Femur (tissue), 1 donor: Measurements from ENCODE around the gene RAMP1.
"Not testable (repeated sequence)": the region's sequence is repeated elsewhere in the genome, so short reads cannot be mapped to it uniquely, and the experiment has no call there.

Source experiments
- DNase-seq: peaks from one replicate; pipeline ENCODE4 v3.0.0-alpha.2; 2017

RAMP1 gene

DNA sequence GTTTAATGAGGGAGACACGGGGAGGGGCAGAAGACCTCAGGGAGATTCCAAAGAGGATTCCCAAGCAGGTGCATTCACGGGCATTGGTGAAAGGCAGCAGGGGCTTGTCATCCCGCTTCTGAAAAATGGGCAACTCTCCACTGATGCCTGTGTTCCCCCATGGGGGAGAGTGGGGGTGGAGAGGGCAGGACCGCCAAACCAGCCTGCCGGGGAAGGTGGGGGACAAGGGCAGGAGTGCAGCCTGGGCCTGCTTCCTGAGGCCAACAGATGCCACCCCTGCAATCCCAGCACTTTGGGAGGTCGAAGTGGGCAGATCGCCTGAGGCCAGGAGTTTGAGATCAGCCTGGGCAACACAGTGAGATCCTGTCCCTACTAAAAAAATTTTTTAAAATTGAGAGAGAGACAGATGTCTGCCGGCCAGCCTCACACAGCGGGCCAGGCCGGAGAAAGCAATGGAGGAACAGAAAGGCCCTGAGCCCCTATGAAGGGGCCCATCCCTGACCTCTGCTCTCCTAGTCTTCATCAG lies 62.6 kb downstream of the RAMP1 start:
- no peak for DNase-seq

DNA sequence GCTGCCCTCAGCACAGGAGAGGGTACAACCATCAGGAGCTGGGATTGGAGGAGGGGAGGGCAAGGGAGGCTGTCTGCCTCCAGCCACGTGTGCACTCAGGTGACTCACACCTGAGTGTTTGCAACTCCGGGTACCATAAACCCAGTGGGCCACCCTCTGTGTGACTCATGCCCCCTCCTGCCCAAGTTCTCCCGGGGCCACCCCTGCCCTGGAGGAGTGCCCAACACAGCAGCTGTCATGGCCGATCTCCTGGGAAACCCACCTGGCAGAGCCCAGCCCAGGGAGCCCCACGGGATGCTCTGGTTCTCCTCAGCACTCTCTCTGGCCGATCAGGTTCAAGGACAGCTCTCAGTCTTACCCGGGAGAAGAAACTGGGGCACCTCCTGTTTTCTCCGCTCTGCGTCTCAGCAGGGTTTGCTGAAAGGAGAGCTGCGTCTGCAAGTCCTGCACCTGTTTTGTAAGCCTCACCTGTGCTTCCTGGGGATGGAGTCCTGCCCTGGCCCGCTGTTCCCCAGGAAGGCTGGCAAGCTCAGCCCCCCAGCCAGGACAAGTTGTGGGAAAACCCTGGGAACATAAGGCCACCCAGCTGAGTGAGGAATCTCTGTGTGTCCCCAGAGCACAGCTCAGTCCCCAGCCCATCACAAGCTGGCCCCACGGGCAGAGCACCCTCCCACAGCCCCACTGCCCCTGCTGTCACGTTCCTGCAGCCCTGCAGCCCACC lies 63.4 kb downstream of the RAMP1 start:
- DNase-seq = no peak

DNA sequence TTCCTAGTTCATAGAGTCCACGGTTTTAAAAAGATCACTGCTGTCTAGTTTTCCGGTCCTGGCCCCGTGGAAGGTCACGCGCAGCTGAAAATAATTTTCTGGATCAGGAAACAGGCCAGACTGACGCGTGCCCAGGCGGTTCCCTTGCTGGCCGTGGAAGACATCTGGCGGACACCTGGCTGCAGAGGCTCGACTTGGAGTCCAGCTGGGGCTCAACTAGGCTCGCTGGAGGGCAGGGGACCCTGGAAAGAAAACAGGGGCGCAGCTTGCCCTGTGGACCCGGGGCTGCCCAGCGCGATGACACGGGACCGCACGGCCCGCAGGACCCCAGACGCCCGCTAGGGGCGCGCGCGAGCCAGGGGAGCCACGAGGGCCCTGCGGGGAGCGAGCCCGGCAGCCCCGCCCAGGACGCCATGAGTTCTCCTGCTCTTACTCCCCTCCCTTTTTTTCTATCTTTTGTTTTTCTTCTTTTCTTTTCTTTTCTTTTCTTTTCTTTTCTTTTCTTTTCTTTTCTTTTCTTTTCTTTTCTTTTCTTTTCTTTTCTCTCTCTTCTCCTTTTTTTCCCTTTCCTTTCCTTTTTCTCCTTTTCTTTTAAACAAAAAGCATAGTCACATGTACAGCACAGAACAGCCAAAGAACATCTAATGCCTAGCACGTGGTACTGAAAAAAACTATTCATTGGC lies 64.2 kb downstream of the RAMP1 start:
- peak; percentile 85 for DNase-seq

DNA sequence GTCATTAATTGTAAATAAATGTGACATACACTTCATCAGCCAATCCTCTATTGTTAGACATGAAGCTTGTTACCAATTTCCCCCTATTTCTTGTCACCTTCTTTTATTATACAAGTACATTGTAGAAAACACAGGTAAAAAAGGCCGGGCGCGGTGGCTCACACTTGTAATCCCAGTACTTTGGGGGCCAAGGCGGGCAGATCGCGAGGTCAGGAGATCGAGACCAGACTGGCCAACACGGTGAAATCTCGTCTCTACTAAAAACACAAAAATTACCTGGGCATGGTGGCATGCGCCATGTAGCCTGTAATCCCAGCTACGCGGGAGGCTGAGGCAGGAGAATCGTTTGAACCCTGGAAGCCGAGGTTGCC lies 64.7 kb downstream of the RAMP1 start:
- DNase-seq = no peak

- no peak for DNase-seq
Measured at GRCh38 chr2:237927135-237927534, 67.7 kb downstream of the RAMP1 start.

- DNase-seq = no peak
Measured at GRCh38 chr2:237927986-237928385, 68.6 kb downstream of the RAMP1 start.

- no peak for DNase-seq
Measured at GRCh38 chr2:237929979-237930378, 70.6 kb downstream of the RAMP1 start.

- no peak for DNase-seq
Measured at GRCh38 chr2:237931205-237931721, 71.8 kb downstream of the RAMP1 start.

- no peak for DNase-seq
Measured at GRCh38 chr2:237932731-237933131, 73.3 kb downstream of the RAMP1 start.

- no peak for DNase-seq
Measured at GRCh38 chr2:237934186-237934585, 74.8 kb downstream of the RAMP1 start.

GRCh38 chr2:237935740-237936452 lies 76.5 kb downstream of the RAMP1 start:
- no peak for DNase-seq

- no peak for DNase-seq
Measured at GRCh38 chr2:237939251-237939650, 79.8 kb downstream of the RAMP1 start.

- DNase-seq = no peak
Measured at GRCh38 chr2:237940828-237941227, 81.4 kb downstream of the RAMP1 start.

- no peak for DNase-seq
Measured at GRCh38 chr2:237941239-237941638, 81.8 kb downstream of the RAMP1 start.

- no peak for DNase-seq
Measured at GRCh38 chr2:237942513-237942899, 83.1 kb downstream of the RAMP1 start.

DNA sequence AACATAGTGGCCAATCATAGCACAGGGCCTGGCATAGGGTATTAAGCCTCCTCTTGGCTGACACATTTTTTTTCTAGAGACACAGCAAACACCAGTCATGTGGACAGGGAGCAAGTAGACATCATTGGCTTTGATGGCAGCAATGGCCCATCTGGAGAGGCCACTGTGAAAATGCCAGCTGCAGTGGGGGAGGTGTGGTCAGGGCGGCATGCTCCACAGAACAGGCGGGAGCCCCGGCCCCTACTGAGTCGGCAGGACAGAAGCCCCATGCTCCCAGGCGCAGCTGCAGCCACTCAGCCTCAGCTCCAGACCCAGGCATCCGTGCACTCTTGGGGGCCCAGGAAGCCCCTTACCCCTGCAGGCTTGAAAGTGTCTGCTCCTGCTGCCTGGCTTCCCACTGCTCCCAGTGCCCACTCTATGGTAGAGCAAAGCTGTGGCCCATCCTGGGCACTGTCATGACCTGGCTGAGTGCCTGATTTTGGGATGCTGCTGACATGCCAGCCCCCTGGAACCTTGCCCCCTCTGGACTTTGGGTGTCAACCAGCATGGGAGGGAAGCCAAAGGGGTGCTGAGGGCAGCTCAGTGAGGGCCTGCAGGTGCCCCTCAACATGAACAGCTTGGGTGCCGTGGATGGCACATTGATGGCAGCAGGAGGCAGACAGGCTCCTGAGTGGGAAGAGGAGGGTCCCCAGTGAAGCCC lies 84.1 kb downstream of the RAMP1 start:
- no peak for DNase-seq

DNA sequence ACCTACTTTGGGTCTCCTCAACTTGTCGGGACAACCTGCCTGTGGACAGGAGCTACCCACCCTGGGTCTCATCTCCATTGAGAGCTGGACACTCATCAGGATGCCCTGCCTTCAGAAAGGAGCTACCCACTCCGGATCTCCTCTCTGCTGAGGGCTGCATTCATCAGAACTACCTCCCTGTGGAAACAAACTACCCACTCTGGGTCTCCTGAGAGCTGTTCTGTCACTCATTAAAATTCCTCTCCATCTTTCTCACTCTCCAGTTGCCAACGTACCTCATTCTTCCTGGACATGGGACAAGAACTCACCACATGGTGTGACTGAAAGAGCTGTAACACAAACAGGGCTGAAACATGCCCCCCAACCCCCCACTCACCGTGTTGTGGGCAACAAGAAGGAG lies 84.9 kb downstream of the RAMP1 start:
- DNase-seq = no peak

- no peak for DNase-seq
Measured at GRCh38 chr2:237946423-237946822, 87.0 kb downstream of the RAMP1 start.

DNA sequence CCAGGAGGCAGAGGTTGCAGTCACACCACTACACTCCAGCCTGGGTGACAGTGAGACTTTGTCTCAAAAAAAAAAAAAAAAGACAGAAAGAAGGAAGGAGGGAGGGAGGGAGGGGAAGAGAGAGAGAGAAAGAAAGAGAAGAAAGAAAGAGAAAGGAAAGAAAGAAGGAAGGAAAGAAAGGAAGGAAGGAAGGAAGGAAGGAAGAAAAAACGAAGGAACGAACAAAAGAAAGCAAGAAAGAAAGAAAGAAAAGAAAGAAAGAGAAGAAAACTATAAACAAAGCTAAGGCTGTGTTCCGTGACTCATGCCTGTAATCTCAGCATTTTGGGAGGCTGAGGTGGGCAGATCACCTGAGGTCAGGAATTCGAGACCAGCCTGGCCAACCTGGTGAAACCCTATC lies 91.9 kb downstream of the RAMP1 start:
- DNase-seq = not testable (repeated sequence)

DNA sequence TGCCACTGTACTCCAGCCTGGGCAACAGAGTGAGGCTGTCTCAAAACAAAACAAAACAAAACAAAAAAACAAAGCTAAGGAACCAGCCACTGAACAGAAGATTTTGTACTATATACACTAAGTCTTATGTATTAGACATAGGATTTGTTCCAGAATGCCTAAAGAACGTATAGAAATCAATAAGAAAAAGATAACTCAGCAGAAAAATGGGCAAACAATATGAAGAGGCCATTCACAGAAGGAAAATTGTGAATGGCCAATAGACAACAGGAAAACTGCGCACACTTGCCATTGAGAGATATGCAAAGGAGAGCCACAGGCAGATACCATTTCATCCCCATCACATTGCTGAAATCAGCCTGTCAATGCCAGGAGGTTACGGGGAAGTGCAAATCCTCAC lies 92.5 kb downstream of the RAMP1 start:
- no peak for DNase-seq

DNA sequence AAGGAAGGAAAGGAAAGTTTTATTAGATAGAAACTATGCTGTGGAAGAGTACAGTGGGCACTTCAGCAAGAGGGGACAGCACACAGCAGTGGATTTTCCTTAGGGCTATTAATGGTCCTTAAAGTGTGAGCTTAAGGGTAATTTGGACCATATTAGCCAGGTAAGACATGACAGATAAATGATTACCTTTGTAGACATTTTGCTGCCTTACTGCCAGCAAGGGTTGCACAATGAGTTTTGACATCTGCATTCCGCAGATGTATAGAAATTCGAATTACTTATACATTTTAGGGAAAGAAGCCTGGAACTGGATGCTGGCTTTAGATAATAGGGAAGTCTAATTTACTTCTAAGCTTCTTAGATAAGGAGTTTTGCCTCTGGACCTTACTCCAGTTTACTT lies 93.4 kb downstream of the RAMP1 start:
- DNase-seq = no peak

DNA sequence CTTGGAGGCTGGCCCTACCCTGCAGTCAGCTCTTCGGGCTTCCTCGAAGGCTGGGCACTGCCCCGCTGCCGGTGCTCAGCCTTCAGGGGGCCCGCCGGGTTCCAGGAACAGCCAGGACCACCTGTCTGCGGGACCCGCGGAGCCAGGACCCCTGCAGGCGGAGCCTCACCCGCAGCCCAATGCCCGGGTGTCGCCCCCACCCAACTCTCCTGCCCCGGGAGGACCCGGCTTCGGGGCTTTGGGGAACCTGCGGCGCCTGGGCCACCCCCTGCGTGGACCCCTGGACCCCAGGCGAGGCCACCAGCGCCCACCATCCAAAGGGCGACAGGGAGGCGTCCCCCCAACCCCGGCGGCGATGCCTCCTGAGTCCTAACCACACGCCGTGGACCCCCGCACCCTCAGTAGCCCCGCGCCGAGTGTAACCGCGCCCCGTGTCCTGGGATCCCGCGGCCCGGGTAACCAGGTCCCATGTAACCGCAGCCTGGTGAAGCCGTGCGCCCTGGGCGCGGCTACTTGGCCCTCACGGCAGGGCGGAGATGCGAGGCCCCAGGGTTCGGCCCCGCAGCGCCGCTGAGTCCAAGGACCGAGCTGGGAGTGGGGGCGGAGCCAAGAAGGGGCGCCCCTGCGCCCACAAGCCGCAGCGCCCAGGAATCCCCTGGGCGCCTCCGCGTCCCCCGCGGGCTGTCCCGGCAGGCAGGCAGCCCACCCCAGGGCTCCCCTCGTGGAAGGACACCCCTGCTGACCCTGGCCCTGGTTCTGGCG lies 96.4 kb downstream of the RAMP1 start:
- DNase-seq = no peak
